IMR-90 (cell line): ENCODE measurements around the gene CASS4. TPM values are rescaled to one million over a fixed set of nuclear protein-coding genes. Genes with fewer than 3 reads are reported as not detected.

Source experiments
- ATAC-seq: fragments of 200-7000 bp; cut with Tn5 transposase; 2 replicates; pipeline ENCODE4 v1.9.1; 2020; ENCODE audit warnings: low read depth, mild to moderate bottlenecking, moderate library complexity
- BruUV-seq: library from RNA; stranded (reverse); fragments of 400-500 nt; replicated peaks from 2 replicates; lab custom pipeline; 2021; lab: Mats Ljungman, UMichigan
- CTCF ChIA-PET: fragments of 300-600 bp; formaldehyde crosslinking; extraction: SDS; loops from one replicate; lab custom pipeline; 2021; ENCODE audit warnings: antibody characterized with exemption; lab: Yijun Ruan, JAX
- POLR2A ChIA-PET: fragments of 300-600 bp; sonication (Branson Sonifier 250); formaldehyde crosslinking; loops from one replicate; lab custom pipeline; 2022; ENCODE audit warnings: antibody characterized with exemption; ENCODE audit not compliant: unreplicated experiment; lab: Charles Lee
- DNase-seq: peaks from one replicate; pipeline ENCODE4 v3.0.0; 2013
- H2AFZ ChIP-seq: replicated peaks from 2 replicates; pipeline ENCODE3; 2013; ENCODE audit warnings: low read length, mild to moderate bottlenecking; ENCODE audit not compliant: poor library complexity
- H2AK5ac ChIP-seq: 2 replicates; pipeline ENCODE4 v1.6.1; 2013; ENCODE audit warnings: low read depth, low read length, inconsistent platforms
- H2AK9ac ChIP-seq: replicated peaks from 2 replicates; pipeline ENCODE3; 2013; ENCODE audit warnings: mild to moderate bottlenecking, low read depth, low read length, moderate library complexity; ENCODE audit not compliant: poor library complexity
- H2BK120ac ChIP-seq: 2 replicates; pipeline ENCODE4 v1.6.1; 2013; ENCODE audit warnings: low read depth, low read length, inconsistent platforms
- H2BK15ac ChIP-seq: 3 replicates; pipeline ENCODE4 v1.6.1; 2013; ENCODE audit warnings: low read depth, low read length, inconsistent platforms
- H2BK20ac ChIP-seq: 2 replicates; pipeline ENCODE4 v1.6.1; 2013; ENCODE audit warnings: low read depth, mild to moderate bottlenecking, inconsistent platforms, low read length, moderate library complexity
- H2BK5ac ChIP-seq: 2 replicates; pipeline ENCODE4 v1.6.1; 2013; ENCODE audit warnings: mild to moderate bottlenecking, low read depth, low read length, inconsistent platforms; ENCODE audit not compliant: poor library complexity, severe bottlenecking
- H3K14ac ChIP-seq: replicated peaks from 2 replicates; pipeline ENCODE4 v1.6.1; 2013; ENCODE audit warnings: low read depth, low read length, inconsistent platforms
- H3K18ac ChIP-seq: 2 replicates; pipeline ENCODE4 v1.6.1; 2013; ENCODE audit warnings: low read depth, low read length, control low read depth
- H3K23ac ChIP-seq: 2 replicates; pipeline ENCODE4 v1.6.1; 2013; ENCODE audit warnings: low read depth, low read length, inconsistent platforms
- H3K27ac ChIP-seq: 2 replicates; pipeline ENCODE4 v1.5.1; 2013; ENCODE audit warnings: mild to moderate bottlenecking, control low read depth, low read length; ENCODE audit not compliant: insufficient read depth
- H3K27me3 ChIP-seq: 2 replicates; pipeline ENCODE4 v1.6.1; 2013; ENCODE audit warnings: low read length; ENCODE audit not compliant: control insufficient read depth, insufficient read depth
- H3K36me3 ChIP-seq: 2 replicates; pipeline ENCODE4 v1.6.1; 2013; ENCODE audit warnings: low read length, mixed read lengths; ENCODE audit not compliant: control insufficient read depth, insufficient read depth
- H3K4ac ChIP-seq: 2 replicates; pipeline ENCODE4 v1.6.1; 2013; ENCODE audit warnings: low read depth, low read length, inconsistent platforms
- H3K4me1 ChIP-seq: 2 replicates; pipeline ENCODE4 v1.6.1; 2013; ENCODE audit warnings: low read length, mixed read lengths; ENCODE audit not compliant: control insufficient read depth, insufficient read depth
- H3K4me2 ChIP-seq: 2 replicates; pipeline ENCODE4 v1.6.1; 2013; ENCODE audit warnings: low read depth, mild to moderate bottlenecking, control low read depth, low read length, moderate library complexity
- H3K4me3 ChIP-seq: 2 replicates; pipeline ENCODE4 v1.5.1; 2013; ENCODE audit warnings: low read depth, mild to moderate bottlenecking, control low read depth, low read length, moderate library complexity; ENCODE audit not compliant: insufficient read depth
- H3K56ac ChIP-seq: 2 replicates; pipeline ENCODE4 v1.6.1; 2013; ENCODE audit warnings: low read length, inconsistent platforms; ENCODE audit not compliant: insufficient read depth; ENCODE audit errors: extremely low read depth
- H3K79me1 ChIP-seq, 2 experiments: 2 replicates each; pipeline ENCODE4 v1.6.1; 2013; ENCODE audit warnings: low read length in 2 of 2, inconsistent platforms in 1 of 2, low read depth in 1 of 2
- H3K9ac ChIP-seq: 2 replicates; pipeline ENCODE4 v1.6.1; 2013; ENCODE audit warnings: low read depth, low read length, control low read depth
- H3K9me1 ChIP-seq: 2 replicates; pipeline ENCODE4 v1.6.1; 2013; ENCODE audit warnings: low read length, inconsistent platforms; ENCODE audit not compliant: insufficient read depth
- H3K9me3 ChIP-seq: 2 replicates; pipeline ENCODE4 v1.6.1; 2013; ENCODE audit warnings: low read length; ENCODE audit not compliant: control insufficient read depth, insufficient read depth
- H4K20me1 ChIP-seq: 2 replicates; pipeline ENCODE4 v1.6.1; 2013; ENCODE audit warnings: low read length, inconsistent platforms; ENCODE audit not compliant: insufficient read depth
- H4K5ac ChIP-seq: 2 replicates; pipeline ENCODE4 v1.6.1; 2013; ENCODE audit warnings: mild to moderate bottlenecking, low read depth, low read length, control low read depth
- H4K8ac ChIP-seq, 2 experiments: 2 replicates each; pipeline ENCODE4 v1.6.1; 2013; ENCODE audit warnings: low read depth in 2 of 2, low read length in 2 of 2, control low read depth in 1 of 2, inconsistent platforms in 1 of 2
- H4K91ac ChIP-seq: 2 replicates; pipeline ENCODE4 v1.6.1; 2013; ENCODE audit warnings: low read depth, low read length, inconsistent platforms; ENCODE audit not compliant: insufficient read depth
- BHLHE40 ChIP-seq: fragments of 150-350 bp; IDR thresholded peaks from 2 replicates; pipeline ENCODE4 v1.6.1; 2016; ENCODE audit warnings: mild to moderate bottlenecking, low read depth, low read length
- CEBPB ChIP-seq: IDR thresholded peaks from 2 replicates; pipeline ENCODE4 v1.6.1; 2012; ENCODE audit warnings: low read depth, low read length, improper control_type of control experiment
- CHD1 ChIP-seq: IDR thresholded peaks from 2 replicates; pipeline ENCODE4 v1.6.1; 2012; ENCODE audit warnings: low read depth, low read length, improper control_type of control experiment
- MAFK ChIP-seq: IDR thresholded peaks from 2 replicates; pipeline ENCODE4 v1.6.1; 2012; ENCODE audit warnings: low read depth, low read length, improper control_type of control experiment
- MXI1 ChIP-seq: IDR thresholded peaks from 2 replicates; pipeline ENCODE4 v1.6.1; 2012; ENCODE audit warnings: low read depth, mild to moderate bottlenecking, low read length, moderate library complexity, borderline replicate concordance
- RAD21 ChIP-seq: IDR thresholded peaks from 2 replicates; pipeline ENCODE4 v1.6.1; 2012; ENCODE audit warnings: low read length, improper control_type of control experiment
- RCOR1 ChIP-seq: IDR thresholded peaks from 2 replicates; pipeline ENCODE4 v1.6.1; 2012; ENCODE audit warnings: mild to moderate bottlenecking, low read length, improper control_type of control experiment; ENCODE audit not compliant: insufficient replicate concordance
- RFX5 ChIP-seq: IDR thresholded peaks from 2 replicates; pipeline ENCODE4 v1.8.0; 2012; ENCODE audit warnings: low read depth, mild to moderate bottlenecking, low read length, moderate library complexity
- WGBS, 2 experiments: methylation state at CpG; one replicate each; pipeline versions ENCODE4 v1.1.5 to v1.1.7; 2013; ENCODE audit warnings: missing lambda C conversion rate in 2 of 2; ENCODE audit not compliant: insufficient read length in 1 of 2; ENCODE audit errors: extremely low coverage in 2 of 2; 5-methylcytosine and 5-hydroxymethylcytosine counted together
- dilution Hi-C: fragments of 300-500 bp; cut with HindIII; formaldehyde crosslinking; loops from one replicate; pipeline ENCODE4 v1.14.3; 2018; ENCODE audit warnings: low sequenced_read_pairs; ENCODE audit not compliant: unreplicated experiment
- in situ Hi-C: fragments of 300-500 bp; cut with MboI; formaldehyde crosslinking; loops from 3 replicates; pipeline ENCODE4 v1.14.3; 2019; ENCODE audit warnings: low sequenced_read_pairs, inconsistent platforms, mixed read lengths
- intact Hi-C: fragments of 100-400 bp; cut with micrococcal nuclease; formaldehyde crosslinking; loops from 2 replicates; pipeline ENCODE4 v1.10.0; 2022
- polyA plus RNA-seq, 3 experiments: library from polyadenylated mRNA; depleted of rRNA; stranded (reverse); fragments of >200 nt; gene quantifications; 2 replicates each; pipeline ENCODE4 v1.2.3, GENCODE V29; 2012; ENCODE audit warnings: low replicate concordance in 1 of 3
- total RNA-seq: library from RNA; depleted of rRNA; stranded (reverse); fragments of >200 nt; gene quantifications from 2 replicates; pipeline ENCODE4 v1.2.3, GENCODE V29; 2012
- TF ChIP-seq, protein P1 (sequence below): conservative IDR thresholded peaks from 2 replicates; pipeline ENCODE4 v1.5.1; 2012; ENCODE audit warnings: mild to moderate bottlenecking, low read depth, low read length, improper control_type of control experiment

CASS4 gene
- total and polyA plus RNA-seq, 2 of the 4 experiments (the other 2 are of a cell fraction) = 25.8 to 26.5 TPM

DNA sequence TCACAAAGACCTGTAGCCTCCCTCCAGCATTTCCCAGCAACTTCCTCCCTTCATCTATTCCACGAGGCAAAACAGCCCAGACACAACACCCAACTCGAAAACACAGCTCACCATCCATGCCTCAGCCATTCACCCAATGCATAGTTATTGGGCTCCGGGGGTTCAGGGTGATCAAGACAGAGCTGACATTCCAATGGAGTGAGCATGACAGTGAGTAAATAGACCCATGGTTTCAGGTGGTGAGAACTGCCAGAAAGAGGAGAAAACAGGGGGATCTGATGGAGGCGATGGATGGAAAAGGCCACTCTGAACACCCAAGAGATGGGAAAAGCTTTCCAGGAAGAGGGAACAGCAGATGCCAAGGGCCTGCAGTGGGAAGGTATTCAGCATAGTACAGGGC is 5.9 kb downstream of the CASS4 start (continued):
- TF ChIP-seq RAD21 = no peak

- H2BK120ac ChIP-seq = peak overlapping the region; percentile 94
- H3K9me1 ChIP-seq = peaks cover 36% of the 10 kb centered on the region
- peak overlapping the region; percentile 94 for H2BK15ac ChIP-seq
- H3K27ac ChIP-seq = peak overlapping the region; percentile 89
- peak overlapping the region; percentile 85 for H3K23ac ChIP-seq
- peak overlapping the region; percentile 72 to 94 for H4K8ac ChIP-seq
- in situ Hi-C loops = no loop called here
- CTCF ChIA-PET = interaction anchor here (1.0 to 1.6 kb wide), 4 partner anchors 9 to 18 kb away, joined by 3 to 4 read pairs (median 3); no protein-coding TSS in a partner anchor
- no peak overlapping the region for H3K9ac ChIP-seq
- H4K20me1 ChIP-seq = no peaks in the 10 kb centered on the region
- H4K91ac ChIP-seq = peak overlapping the region; percentile 84
- no peaks in the 10 kb centered on the region for H3K27me3 ChIP-seq
- ATAC-seq (no peak), DNase-seq (no peak)
- peak overlapping the region; percentile 86 for H2BK5ac ChIP-seq
- H3K79me1 ChIP-seq = peaks cover 31 to 69% of the 10 kb centered on the region in 2 experiments
- POLR2A ChIA-PET = interaction anchor here (1.9 kb wide), 1 partner anchor 10 kb away, joined by 7 read pairs; no protein-coding TSS in a partner anchor
- peak overlapping the region; percentile 88 for H3K4ac ChIP-seq
- no peak for TF ChIP-seq BHLHE40
- TF ChIP-seq RFX5 = no peak
- TF ChIP-seq, protein P1, sequence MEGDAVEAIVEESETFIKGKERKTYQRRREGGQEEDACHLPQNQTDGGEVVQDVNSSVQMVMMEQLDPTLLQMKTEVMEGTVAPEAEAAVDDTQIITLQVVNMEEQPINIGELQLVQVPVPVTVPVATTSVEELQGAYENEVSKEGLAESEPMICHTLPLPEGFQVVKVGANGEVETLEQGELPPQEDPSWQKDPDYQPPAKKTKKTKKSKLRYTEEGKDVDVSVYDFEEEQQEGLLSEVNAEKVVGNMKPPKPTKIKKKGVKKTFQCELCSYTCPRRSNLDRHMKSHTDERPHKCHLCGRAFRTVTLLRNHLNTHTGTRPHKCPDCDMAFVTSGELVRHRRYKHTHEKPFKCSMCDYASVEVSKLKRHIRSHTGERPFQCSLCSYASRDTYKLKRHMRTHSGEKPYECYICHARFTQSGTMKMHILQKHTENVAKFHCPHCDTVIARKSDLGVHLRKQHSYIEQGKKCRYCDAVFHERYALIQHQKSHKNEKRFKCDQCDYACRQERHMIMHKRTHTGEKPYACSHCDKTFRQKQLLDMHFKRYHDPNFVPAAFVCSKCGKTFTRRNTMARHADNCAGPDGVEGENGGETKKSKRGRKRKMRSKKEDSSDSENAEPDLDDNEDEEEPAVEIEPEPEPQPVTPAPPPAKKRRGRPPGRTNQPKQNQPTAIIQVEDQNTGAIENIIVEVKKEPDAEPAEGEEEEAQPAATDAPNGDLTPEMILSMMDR = no peak
- no peak for TF ChIP-seq CEBPB
- no peak for TF ChIP-seq MXI1
- no peak for TF ChIP-seq RCOR1
- no peak for TF ChIP-seq MAFK
- TF ChIP-seq CHD1 = no peak
- TF ChIP-seq RAD21 = no peak
- peak overlapping the region; percentile 75 for H4K5ac ChIP-seq
- H3K14ac ChIP-seq = peak overlapping the region; percentile 91
- peak overlapping the region; percentile 40; the same call in 1 of the 2 replicates for H3K56ac ChIP-seq
- dilution Hi-C loops = no loop called here
- BruUV-seq = no TSS peak
- no peak overlapping the region for H2AFZ ChIP-seq
- intact Hi-C loops = no loop called here
- no peak overlapping the region for H3K4me2 ChIP-seq
- H3K4me3 ChIP-seq = no peak overlapping the region
- H3K36me3 ChIP-seq = peaks cover 23% of the 10 kb centered on the region
- 60% methylated on average over 1 of the region's 11 CpGs; no CpG with 5 or more reads in 1 of the 2 experiments for WGBS, 2 experiments
- peak overlapping the region; percentile 74 for H3K18ac ChIP-seq
- peak overlapping the region; percentile 29 for H2AK9ac ChIP-seq
- peak overlapping the region; percentile 96 for H2BK20ac ChIP-seq
- peak overlapping the region; percentile 95 for H2AK5ac ChIP-seq
- no peaks in the 10 kb centered on the region for H3K9me3 ChIP-seq
- H3K4me1 ChIP-seq = peaks cover 42% of the 10 kb centered on the region
Measured at GRCh38 chr20:56418385-56418861, 6.4 kb downstream of the CASS4 start.
